ENCODE results near the gene CLN6. TPM values are rescaled to one million over a fixed set of nuclear protein-coding genes. Genes with fewer than 3 reads are reported as not detected.
A peak's percentile ranks its signal among the peaks of the same experiment; 100 is the strongest.
"Not testable (repeated sequence)": the region's sequence is repeated elsewhere in the genome, so short reads cannot be mapped to it uniquely, and the experiment has no call there.

CLN6 gene
- total RNA-seq, 1 donor from 2014 or later = 18.0 TPM

DNA sequence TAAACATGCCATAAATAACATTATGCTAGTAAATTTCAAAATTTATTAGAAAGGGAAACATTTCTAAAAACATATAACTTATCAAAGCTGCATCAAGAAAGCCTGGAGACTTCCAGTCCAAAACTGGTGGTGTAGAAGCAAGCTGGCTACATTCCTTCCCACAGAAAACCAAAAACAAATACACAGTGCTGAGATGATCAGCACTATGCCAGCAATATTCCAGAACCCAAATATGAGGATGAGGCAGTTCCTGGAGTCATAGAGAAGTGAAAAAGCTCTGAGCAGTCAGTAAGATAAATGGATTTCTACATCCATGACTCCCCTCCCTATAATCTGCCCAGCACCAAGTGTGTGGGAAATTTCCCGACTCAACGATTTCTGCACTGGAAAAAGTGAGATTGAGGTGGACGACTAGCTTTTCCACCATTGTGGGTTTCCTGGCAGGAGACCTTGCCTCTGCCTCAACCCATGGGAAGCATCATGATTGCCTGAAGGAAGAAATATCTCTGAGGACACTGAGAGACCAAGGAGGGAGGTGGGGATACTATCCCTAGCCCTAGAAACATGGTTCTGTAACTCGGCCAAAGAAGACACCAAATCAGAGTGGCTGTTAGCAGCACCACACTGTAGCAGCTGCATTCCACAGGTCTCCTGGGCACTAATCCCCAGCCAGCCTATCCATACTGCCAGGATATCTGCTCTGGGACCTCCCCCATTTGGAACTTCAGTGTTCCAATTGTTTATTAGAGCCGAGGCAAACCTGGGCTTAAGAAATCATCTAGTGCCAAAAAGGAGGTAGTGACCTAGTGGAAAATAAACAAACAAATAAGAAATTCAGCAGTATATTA lies 11.8 kb upstream of the CLN6 start:
- TF ChIP-seq, protein P1, sequence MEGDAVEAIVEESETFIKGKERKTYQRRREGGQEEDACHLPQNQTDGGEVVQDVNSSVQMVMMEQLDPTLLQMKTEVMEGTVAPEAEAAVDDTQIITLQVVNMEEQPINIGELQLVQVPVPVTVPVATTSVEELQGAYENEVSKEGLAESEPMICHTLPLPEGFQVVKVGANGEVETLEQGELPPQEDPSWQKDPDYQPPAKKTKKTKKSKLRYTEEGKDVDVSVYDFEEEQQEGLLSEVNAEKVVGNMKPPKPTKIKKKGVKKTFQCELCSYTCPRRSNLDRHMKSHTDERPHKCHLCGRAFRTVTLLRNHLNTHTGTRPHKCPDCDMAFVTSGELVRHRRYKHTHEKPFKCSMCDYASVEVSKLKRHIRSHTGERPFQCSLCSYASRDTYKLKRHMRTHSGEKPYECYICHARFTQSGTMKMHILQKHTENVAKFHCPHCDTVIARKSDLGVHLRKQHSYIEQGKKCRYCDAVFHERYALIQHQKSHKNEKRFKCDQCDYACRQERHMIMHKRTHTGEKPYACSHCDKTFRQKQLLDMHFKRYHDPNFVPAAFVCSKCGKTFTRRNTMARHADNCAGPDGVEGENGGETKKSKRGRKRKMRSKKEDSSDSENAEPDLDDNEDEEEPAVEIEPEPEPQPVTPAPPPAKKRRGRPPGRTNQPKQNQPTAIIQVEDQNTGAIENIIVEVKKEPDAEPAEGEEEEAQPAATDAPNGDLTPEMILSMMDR (IDR thresholded peaks at IDR 0.05) = no peak
- peaks cover 15% of the 10 kb centered on the region for H3K9me3 Mint-ChIP-seq (ENCODE audit: low read depth)
- no peak overlapping the region for H3K27ac Mint-ChIP-seq (ENCODE audit: unreplicated experiment)
- H3K27me3 Mint-ChIP-seq (ENCODE audit: low read depth) = no peaks in the 10 kb centered on the region
- no peak overlapping the region for H3K4me3 Mint-ChIP-seq (ENCODE audit: unreplicated experiment)
- H3K4me1 Mint-ChIP-seq (ENCODE audit: low read depth) = no peaks in the 10 kb centered on the region
- no peak for DNase-seq (ENCODE audit: low spot score)
- peaks cover 4% of the 10 kb centered on the region for H3K36me3 Mint-ChIP-seq (ENCODE audit: low read depth)

DNA sequence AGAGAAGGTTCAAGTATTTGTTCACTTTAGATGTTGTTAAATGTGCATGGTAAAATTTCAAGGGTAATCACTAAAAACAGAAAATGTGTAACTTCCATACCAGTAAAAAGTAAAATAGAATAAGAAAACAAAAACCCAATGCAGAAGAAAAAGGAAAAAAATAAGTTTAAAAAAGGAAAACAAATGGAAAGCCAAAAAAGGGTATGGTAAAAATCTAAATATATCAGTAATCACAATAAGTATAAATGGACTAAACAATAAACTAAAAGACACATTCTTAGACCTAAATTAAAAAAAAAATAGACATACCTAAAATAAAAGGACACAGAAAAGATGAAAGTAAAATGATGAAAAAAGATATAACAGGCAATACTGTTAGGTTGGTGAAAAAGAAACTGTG lies 9.5 kb upstream of the CLN6 start:
- H3K9me3 Mint-ChIP-seq (ENCODE audit: low read depth) = peaks cover 9% of the 10 kb centered on the region
- no peak for DNase-seq (ENCODE audit: low spot score)
- no peaks in the 10 kb centered on the region for H3K4me1 Mint-ChIP-seq (ENCODE audit: low read depth)
- no peak overlapping the region for H3K4me3 Mint-ChIP-seq (ENCODE audit: unreplicated experiment)
- no peaks in the 10 kb centered on the region for H3K36me3 Mint-ChIP-seq (ENCODE audit: low read depth)
- TF ChIP-seq, protein P1 (IDR thresholded peaks at IDR 0.05) = no peak
- H3K27me3 Mint-ChIP-seq (ENCODE audit: low read depth) = no peaks in the 10 kb centered on the region
- no peak overlapping the region for H3K27ac Mint-ChIP-seq (ENCODE audit: unreplicated experiment)

DNA sequence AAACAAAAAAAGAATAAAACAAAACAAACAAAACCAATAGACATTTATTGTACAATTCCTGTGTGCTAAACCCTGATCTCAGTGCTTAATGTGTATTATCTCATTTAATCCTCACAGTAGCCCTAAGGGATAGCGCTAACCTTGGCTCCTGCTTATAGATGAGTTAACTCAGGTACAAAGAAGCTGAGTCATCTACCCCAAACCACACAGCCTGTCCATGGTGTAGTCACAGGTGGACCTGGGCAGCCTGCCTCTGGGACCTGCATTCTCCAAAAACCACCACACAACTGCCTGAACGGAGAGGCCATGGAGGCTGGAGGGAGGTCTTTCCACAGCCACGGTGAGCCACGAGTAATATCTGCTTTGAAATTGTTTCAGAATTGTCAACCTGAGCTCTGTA lies 5.5 kb upstream of the CLN6 start:
- H3K36me3 Mint-ChIP-seq (ENCODE audit: low read depth) = no peaks in the 10 kb centered on the region
- TF ChIP-seq, protein P1 (IDR thresholded peaks at IDR 0.05) = no peak
- no peak overlapping the region for H3K4me3 Mint-ChIP-seq (ENCODE audit: unreplicated experiment)
- H3K27ac Mint-ChIP-seq (ENCODE audit: unreplicated experiment) = no peak overlapping the region
- H3K9me3 Mint-ChIP-seq (ENCODE audit: low read depth) = peaks cover 6% of the 10 kb centered on the region
- no peak for DNase-seq (ENCODE audit: low spot score)
- H3K27me3 Mint-ChIP-seq (ENCODE audit: low read depth) = no peaks in the 10 kb centered on the region
- peaks cover 2% of the 10 kb centered on the region for H3K4me1 Mint-ChIP-seq (ENCODE audit: low read depth)

DNA sequence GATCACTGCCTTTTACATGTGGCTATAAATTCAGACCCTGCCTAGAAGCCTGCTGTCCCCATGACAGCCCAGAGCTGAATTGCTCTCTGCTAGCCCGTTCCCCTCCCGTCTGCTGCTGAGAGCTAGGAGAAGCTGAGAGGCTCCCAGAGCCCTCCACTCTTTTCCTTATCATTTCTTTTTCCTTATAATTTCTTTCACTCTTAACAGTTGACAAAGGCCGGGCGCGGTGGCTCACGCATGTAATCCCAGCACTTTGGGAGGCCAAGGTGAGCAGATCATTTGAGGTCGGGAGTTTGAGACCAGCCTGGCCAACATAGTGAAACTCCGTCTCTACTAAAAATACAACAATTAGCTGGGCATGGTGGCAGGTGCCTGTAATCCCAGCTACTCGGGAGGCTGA lies 5.0 kb upstream of the CLN6 start:
- not testable (repeated sequence) for DNase-seq (ENCODE audit: low spot score); H3K36me3 Mint-ChIP-seq (ENCODE audit: low read depth); H3K27ac Mint-ChIP-seq (ENCODE audit: unreplicated experiment); H3K4me1 Mint-ChIP-seq (ENCODE audit: low read depth); H3K9me3 Mint-ChIP-seq (ENCODE audit: low read depth); H3K4me3 Mint-ChIP-seq (ENCODE audit: unreplicated experiment); H3K27me3 Mint-ChIP-seq (ENCODE audit: low read depth)

DNA sequence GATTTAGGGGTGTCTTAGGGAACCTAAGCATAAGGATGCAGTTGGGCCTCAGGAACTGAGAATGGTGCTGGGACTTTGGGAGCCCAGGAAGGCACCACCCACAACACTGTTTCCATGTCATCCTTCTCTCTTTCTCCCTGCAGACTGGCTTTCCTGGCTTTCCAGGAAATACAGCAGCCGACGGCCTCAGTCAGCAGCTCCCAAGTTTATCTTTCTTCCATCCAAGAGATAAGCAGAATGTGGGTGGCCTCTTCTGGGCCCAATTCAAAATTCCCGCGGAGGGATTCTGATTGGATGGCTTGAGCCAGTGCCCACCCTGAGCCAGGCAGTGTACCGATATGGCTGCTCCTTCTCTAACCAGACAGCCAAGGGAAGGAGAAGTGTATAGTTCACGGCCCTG lies 4.5 kb upstream of the CLN6 start:
- no peak overlapping the region for H3K4me3 Mint-ChIP-seq (ENCODE audit: unreplicated experiment)
- no peak overlapping the region for H3K27ac Mint-ChIP-seq (ENCODE audit: unreplicated experiment)
- no peak for DNase-seq (ENCODE audit: low spot score)
- no peaks in the 10 kb centered on the region for H3K27me3 Mint-ChIP-seq (ENCODE audit: low read depth)
- H3K9me3 Mint-ChIP-seq (ENCODE audit: low read depth) = peaks cover 4% of the 10 kb centered on the region
- TF ChIP-seq, protein P1 (IDR thresholded peaks at IDR 0.05) = no peak
- H3K36me3 Mint-ChIP-seq (ENCODE audit: low read depth) = no peaks in the 10 kb centered on the region
- peaks cover 6% of the 10 kb centered on the region for H3K4me1 Mint-ChIP-seq (ENCODE audit: low read depth)

DNA sequence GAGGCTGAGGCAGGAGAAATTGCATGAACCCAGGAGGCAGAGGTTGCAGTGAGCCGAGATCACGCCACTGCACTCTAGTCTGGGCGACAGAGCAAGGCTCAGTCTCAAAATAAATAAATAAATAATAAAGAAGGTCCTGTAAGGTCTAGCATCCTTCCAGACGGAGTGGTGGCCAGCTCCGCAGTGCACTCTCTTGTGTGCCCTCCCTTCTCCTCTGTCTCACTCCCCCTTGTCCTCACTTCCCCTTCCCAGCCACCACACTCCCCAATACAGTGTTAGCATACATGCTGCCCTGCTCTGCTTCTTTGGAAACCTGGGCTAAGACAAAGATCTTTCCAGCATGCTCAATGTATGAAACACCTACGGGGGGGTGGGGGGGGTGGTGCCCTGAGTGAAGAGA lies 3.4 kb upstream of the CLN6 start:
- DNase-seq (ENCODE audit: low spot score) = peak; percentile 47

More for the DNA sequence above, 3.4 kb upstream of the CLN6 start:
- Mint-ChIP-seq H3K36me3 (ENCODE audit: low read depth) (no peaks in the 10 kb centered on the region), H3K4me1 (ENCODE audit: low read depth) (peaks cover 15% of the 10 kb centered on the region), H3K4me3 (ENCODE audit: unreplicated experiment) (no peak overlapping the region), H3K27me3 (ENCODE audit: low read depth) (no peaks in the 10 kb centered on the region), H3K27ac (ENCODE audit: unreplicated experiment) (no peak overlapping the region), H3K9me3 (ENCODE audit: low read depth) (no peaks in the 10 kb centered on the region)
- TF ChIP-seq, protein P1 (IDR thresholded peaks at IDR 0.05) = no peak

All from chondrocyte (in vitro differentiated cells).